GM10248 (cell line): ENCODE data around the gene HEATR5B.

Source experiments
- CTCF ChIA-PET: fragments of 300-600 bp; sonication (Branson Sonifier 250); formaldehyde crosslinking; extraction: SDS; loops from one replicate; lab custom pipeline; 2021; ENCODE audit warnings: antibody characterized with exemption; lab: Yijun Ruan, JAX
- POLR2A ChIA-PET: fragments of 350-650 bp; sonication (Branson Sonifier 250); formaldehyde crosslinking; extraction: SDS; loops from one replicate; lab custom pipeline; 2020; ENCODE audit warnings: antibody characterized with exemption; lab: Yijun Ruan, JAX
- DNase-seq: peaks from one replicate; pipeline ENCODE4 v3.0.0; 2012; ENCODE audit errors: extremely low spot score
- CTCF ChIP-seq: IDR thresholded peaks from 2 replicates; pipeline ENCODE4 v1.5.1; 2012; ENCODE audit warnings: mild to moderate bottlenecking, low read depth; ENCODE audit errors: extremely low read depth, missing control alignments, control extremely low read depth

HEATR5B gene

GRCh38 chr2:37098416-37099118, 14.4 kb upstream of the HEATR5B start:
- POLR2A ChIA-PET, result no interaction called here
- CTCF ChIA-PET, result no interaction called here
- no peak for DNase-seq
- TF ChIP-seq CTCF, result no peak

DNA sequence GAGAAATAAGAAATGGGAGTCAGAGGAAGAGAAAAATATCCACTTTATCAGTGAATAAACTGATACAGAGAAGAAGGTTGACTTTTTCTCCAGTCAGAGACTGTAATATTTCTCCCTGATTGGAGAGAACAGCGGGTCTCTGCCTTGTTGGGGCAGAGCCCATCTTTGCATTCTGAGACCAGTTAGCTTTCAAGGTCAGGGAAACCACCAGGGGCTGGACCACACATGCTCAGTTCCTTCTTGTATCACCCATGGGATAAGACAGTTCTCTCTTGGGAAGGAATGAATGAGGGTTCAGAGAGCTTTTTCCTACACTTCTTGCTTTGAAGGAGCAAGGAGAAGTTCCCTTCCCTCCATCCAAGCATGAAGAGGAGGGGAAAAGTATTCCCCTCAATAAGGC, 12.4 kb upstream of the HEATR5B start:
- no peak for DNase-seq
- ChIA-PET CTCF (interaction anchor here (1.1 to 1.9 kb wide), 2 partner anchors 9 to 45 kb away, joined by 3 to 4 read pairs; no protein-coding TSS in a partner anchor), POLR2A (no interaction called here)
- no peak for TF ChIP-seq CTCF

DNA sequence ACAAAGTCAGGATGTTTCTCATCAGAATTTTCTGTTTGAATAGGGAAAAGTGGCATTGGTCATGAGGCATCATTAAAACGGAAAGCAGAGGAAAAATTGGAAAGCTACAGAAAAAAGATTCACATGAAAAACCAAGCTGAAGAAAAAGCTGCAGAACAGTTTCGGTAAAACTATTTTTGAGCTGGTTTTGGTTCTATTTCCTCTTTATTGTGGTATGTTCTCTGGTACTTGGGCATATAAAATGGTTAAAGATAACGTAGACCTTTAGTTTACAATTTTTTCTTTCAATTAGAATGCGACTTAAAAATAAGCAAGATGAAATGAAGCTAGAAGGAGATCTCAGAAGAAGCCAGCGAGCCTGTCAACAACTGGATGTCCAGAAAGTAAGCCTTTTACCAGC, 7.7 kb upstream of the HEATR5B start:
- DNase-seq, result peak; percentile 29
- ChIA-PET CTCF (interaction anchor here (1.0 to 1.9 kb wide), 3 partner anchors 10 to 22 kb away, joined by 3 to 5 read pairs (median 4); no protein-coding TSS in a partner anchor), POLR2A (no interaction called here)
- TF ChIP-seq CTCF, result no peak

- POLR2A ChIA-PET, result no interaction called here
- TF ChIP-seq CTCF, result no peak
- CTCF ChIA-PET, result no interaction called here
- peak; percentile 54 for DNase-seq
These were observed 5.9 kb upstream of the HEATR5B start for GRCh38 chr2:37090019-37090477.

GRCh38 chr2:37085731-37086147, 1.6 kb upstream of the HEATR5B start:
- DNase-seq, result no peak
- ChIA-PET CTCF (interaction anchor here (1.1 to 1.9 kb wide), 4 partner anchors 8 to 23 kb away, joined by 3 to 4 read pairs (median 4); no protein-coding TSS in a partner anchor), POLR2A (interaction anchor here (0.5 kb wide), 1 partner anchor 60 kb away, joined by 11 read pairs; no protein-coding TSS in a partner anchor)
- no peak for TF ChIP-seq CTCF

- DNase-seq, result no peak
- POLR2A ChIA-PET, result no interaction called here
- no peak for TF ChIP-seq CTCF
- CTCF ChIA-PET, result interaction anchor here (1.9 kb wide), 1 partner anchor 22 kb away, joined by 4 read pairs; no protein-coding TSS in a partner anchor
These were observed 625 bp upstream of the HEATR5B start for GRCh38 chr2:37084797-37085196.
